ENCODE data around the gene RELN.

The RELN gene

DNA sequence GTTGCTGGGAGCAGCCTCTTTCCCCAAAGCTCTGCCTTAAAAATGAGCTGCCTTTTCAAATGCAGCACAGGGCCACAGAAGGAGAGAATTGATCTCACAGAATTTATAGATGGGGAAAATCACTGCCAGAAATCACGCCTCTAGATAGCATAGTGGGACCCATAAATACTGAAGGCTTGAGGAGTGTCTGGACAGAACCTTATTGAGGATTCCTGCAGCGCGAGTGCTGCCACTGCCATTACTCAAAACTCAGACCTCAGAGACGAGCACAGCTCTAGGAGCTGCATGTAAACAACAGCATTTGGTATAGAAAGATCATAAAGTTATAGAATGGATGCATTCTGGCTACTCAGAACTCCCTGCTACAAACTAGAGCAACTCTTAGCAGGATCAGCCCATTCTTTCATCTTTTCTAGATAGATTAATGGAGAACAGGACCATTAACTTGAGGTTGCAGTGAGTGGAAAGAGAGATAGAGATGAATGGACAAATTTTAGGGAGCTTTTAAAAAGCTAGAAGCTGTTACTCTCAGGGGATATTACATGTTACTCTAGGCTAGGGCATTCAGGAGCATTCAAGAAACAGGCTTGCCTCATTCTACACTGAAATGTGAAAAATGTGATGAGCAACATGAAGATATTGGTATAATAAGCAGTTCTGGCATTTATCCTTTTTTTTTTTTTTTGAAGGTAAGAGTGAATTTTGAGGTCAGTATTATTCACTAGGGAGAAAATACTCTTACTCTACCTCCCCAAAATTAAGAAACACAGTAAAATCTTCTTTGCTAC is 276.3 kb downstream of the RELN start:
- H2AFZ ChIP-seq (ENCODE audit: low read length), result no peak overlapping the region
- no peak overlapping the region for H3K9ac ChIP-seq (ENCODE audit: low read length)
- no peaks in the 10 kb centered on the region for H3K36me3 ChIP-seq (ENCODE audit: insufficient read depth, low read length)
- H3K9me2 ChIP-seq (ENCODE audit: low read depth, low read length), result no peaks in the 10 kb centered on the region
- H3K9me3 ChIP-seq (ENCODE audit: low read length), result no peaks in the 10 kb centered on the region
- no peaks in the 10 kb centered on the region for H3K4me1 ChIP-seq (ENCODE audit: insufficient read depth, low read length, severe bottlenecking)
- H3K79me2 ChIP-seq (ENCODE audit: insufficient read depth, low read length), result no peaks in the 10 kb centered on the region
- H3F3A ChIP-seq (ENCODE audit: insufficient read depth, low read length), result no peaks in the 10 kb centered on the region
- H4K20me1 ChIP-seq (ENCODE audit: insufficient read depth, low read length), result no peaks in the 10 kb centered on the region
- H3K27me3 ChIP-seq (ENCODE audit: insufficient read depth, low read length), result no peaks in the 10 kb centered on the region
- TF ChIP-seq, protein P1, sequence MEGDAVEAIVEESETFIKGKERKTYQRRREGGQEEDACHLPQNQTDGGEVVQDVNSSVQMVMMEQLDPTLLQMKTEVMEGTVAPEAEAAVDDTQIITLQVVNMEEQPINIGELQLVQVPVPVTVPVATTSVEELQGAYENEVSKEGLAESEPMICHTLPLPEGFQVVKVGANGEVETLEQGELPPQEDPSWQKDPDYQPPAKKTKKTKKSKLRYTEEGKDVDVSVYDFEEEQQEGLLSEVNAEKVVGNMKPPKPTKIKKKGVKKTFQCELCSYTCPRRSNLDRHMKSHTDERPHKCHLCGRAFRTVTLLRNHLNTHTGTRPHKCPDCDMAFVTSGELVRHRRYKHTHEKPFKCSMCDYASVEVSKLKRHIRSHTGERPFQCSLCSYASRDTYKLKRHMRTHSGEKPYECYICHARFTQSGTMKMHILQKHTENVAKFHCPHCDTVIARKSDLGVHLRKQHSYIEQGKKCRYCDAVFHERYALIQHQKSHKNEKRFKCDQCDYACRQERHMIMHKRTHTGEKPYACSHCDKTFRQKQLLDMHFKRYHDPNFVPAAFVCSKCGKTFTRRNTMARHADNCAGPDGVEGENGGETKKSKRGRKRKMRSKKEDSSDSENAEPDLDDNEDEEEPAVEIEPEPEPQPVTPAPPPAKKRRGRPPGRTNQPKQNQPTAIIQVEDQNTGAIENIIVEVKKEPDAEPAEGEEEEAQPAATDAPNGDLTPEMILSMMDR (IDR thresholded peaks at IDR 0.05; ENCODE audit: low read length), result no peak
- no peak for TF ChIP-seq EZH2 (IDR thresholded peaks at IDR 0.05; ENCODE audit: borderline replicate concordance, low read length)
- no peak overlapping the region for H3K4me2 ChIP-seq (ENCODE audit: low read length)
- H3K27ac ChIP-seq (ENCODE audit: low read depth, low read length, poor library complexity, severe bottlenecking), result no peak overlapping the region
- no peak overlapping the region for H3K4me3 ChIP-seq (ENCODE audit: low read depth, low read length, poor library complexity, severe bottlenecking)

DNA sequence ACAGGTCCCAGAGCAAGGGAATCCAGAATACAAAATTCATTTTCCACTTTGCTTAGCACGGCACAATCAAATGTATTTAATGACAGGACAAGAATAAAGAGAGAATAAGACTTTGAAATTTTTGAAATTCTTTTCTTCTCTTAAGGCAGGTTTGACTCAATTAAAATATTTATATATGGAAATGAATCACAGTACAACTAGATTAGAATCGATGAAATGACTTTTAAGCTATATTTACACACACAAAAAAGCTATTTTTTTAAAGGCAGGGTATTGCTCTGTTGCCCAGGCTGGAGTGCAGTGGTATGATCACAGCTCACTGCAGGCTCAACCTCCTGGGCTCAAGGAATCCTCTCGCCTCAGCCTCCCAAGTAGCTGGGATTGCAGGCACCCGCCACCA is 278.0 kb downstream of the RELN start:
- Histone ChIP-seq H3F3A (ENCODE audit: insufficient read depth, low read length) (no peaks in the 10 kb centered on the region), H3K9me3 (ENCODE audit: low read length) (no peaks in the 10 kb centered on the region), H3K4me2 (ENCODE audit: low read length) (no peak overlapping the region), H3K4me1 (ENCODE audit: insufficient read depth, low read length, severe bottlenecking) (no peaks in the 10 kb centered on the region), H3K36me3 (ENCODE audit: insufficient read depth, low read length) (no peaks in the 10 kb centered on the region), H3K9me2 (ENCODE audit: low read depth, low read length) (no peaks in the 10 kb centered on the region), H3K27ac (ENCODE audit: low read depth, low read length, poor library complexity, severe bottlenecking) (no peak overlapping the region), H3K9ac (ENCODE audit: low read length) (no peak overlapping the region), H3K27me3 (ENCODE audit: insufficient read depth, low read length) (no peaks in the 10 kb centered on the region), H3K4me3 (ENCODE audit: low read depth, low read length, poor library complexity, severe bottlenecking) (no peak overlapping the region), H4K20me1 (ENCODE audit: insufficient read depth, low read length) (no peaks in the 10 kb centered on the region), H2AFZ (ENCODE audit: low read length) (no peak overlapping the region), H3K79me2 (ENCODE audit: insufficient read depth, low read length) (no peaks in the 10 kb centered on the region)
- TF ChIP-seq EZH2 (IDR thresholded peaks at IDR 0.05; ENCODE audit: borderline replicate concordance, low read length), result no peak
- TF ChIP-seq, protein P1 (IDR thresholded peaks at IDR 0.05; ENCODE audit: low read length), result no peak

GRCh38 chr7:103710247-103710646 is 279.2 kb downstream of the RELN start:
- Histone ChIP-seq H3K79me2 (ENCODE audit: insufficient read depth, low read length) (no peaks in the 10 kb centered on the region), H3K4me1 (ENCODE audit: insufficient read depth, low read length, severe bottlenecking) (no peaks in the 10 kb centered on the region), H3K9me3 (ENCODE audit: low read length) (no peaks in the 10 kb centered on the region), H2AFZ (ENCODE audit: low read length) (no peak overlapping the region), H3K9ac (ENCODE audit: low read length) (no peak overlapping the region), H4K20me1 (ENCODE audit: insufficient read depth, low read length) (no peaks in the 10 kb centered on the region), H3F3A (ENCODE audit: insufficient read depth, low read length) (no peaks in the 10 kb centered on the region), H3K4me2 (ENCODE audit: low read length) (no peak overlapping the region), H3K9me2 (ENCODE audit: low read depth, low read length) (no peaks in the 10 kb centered on the region), H3K36me3 (ENCODE audit: insufficient read depth, low read length) (no peaks in the 10 kb centered on the region), H3K27ac (ENCODE audit: low read depth, low read length, poor library complexity, severe bottlenecking) (no peak overlapping the region), H3K27me3 (ENCODE audit: insufficient read depth, low read length) (no peaks in the 10 kb centered on the region), H3K4me3 (ENCODE audit: low read depth, low read length, poor library complexity, severe bottlenecking) (no peak overlapping the region)
- no peak for TF ChIP-seq EZH2 (IDR thresholded peaks at IDR 0.05; ENCODE audit: borderline replicate concordance, low read length)
- TF ChIP-seq, protein P1 (IDR thresholded peaks at IDR 0.05; ENCODE audit: low read length), result no peak

All from OCI-LY1 (cell line).